HG03457 (cell line): Measurements from ENCODE around the gene WWOX.

Experiments
- ATAC-seq: cut with Tn5 transposase; IDR thresholded peaks from one replicate; pipeline ENCODE4 v1.9.1; 2021; ENCODE audit warnings: moderate number of reproducible peaks; ENCODE audit not compliant: unreplicated experiment

WWOX gene

GRCh38 chr16:78633551-78633950 lies 534.1 kb downstream of the WWOX start:
- no peak for ATAC-seq

- no peak for ATAC-seq
Measured at GRCh38 chr16:78635807-78636206, 536.4 kb downstream of the WWOX start.

GRCh38 chr16:78638371-78638770 lies 538.9 kb downstream of the WWOX start:
- no peak for ATAC-seq

- ATAC-seq: no peak
Measured at GRCh38 chr16:78639775-78640174, 540.3 kb downstream of the WWOX start.

GRCh38 chr16:78640886-78641285 lies 541.4 kb downstream of the WWOX start:
- ATAC-seq: no peak

GRCh38 chr16:78641433-78641832 lies 542.0 kb downstream of the WWOX start:
- no peak for ATAC-seq

GRCh38 chr16:78642621-78643285 lies 543.3 kb downstream of the WWOX start:
- no peak for ATAC-seq

GRCh38 chr16:78645657-78646056 lies 546.2 kb downstream of the WWOX start:
- ATAC-seq: no peak

- no peak for ATAC-seq
Measured at GRCh38 chr16:78647019-78647418, 547.6 kb downstream of the WWOX start.

GRCh38 chr16:78647491-78647890 lies 548.0 kb downstream of the WWOX start:
- ATAC-seq: no peak

GRCh38 chr16:78648517-78648916 lies 549.1 kb downstream of the WWOX start:
- ATAC-seq: no peak

GRCh38 chr16:78650339-78651074 lies 551.1 kb downstream of the WWOX start:
- no peak for ATAC-seq

- no peak for ATAC-seq
Measured at GRCh38 chr16:78654929-78655328, 555.5 kb downstream of the WWOX start.

- ATAC-seq: no peak
Measured at GRCh38 chr16:78655331-78656113, 556.1 kb downstream of the WWOX start.

- ATAC-seq: no peak
Measured at GRCh38 chr16:78656887-78657286, 557.4 kb downstream of the WWOX start.

GRCh38 chr16:78659216-78659615 lies 559.8 kb downstream of the WWOX start:
- no peak for ATAC-seq

- no peak for ATAC-seq
Measured at GRCh38 chr16:78659668-78660217, 560.3 kb downstream of the WWOX start.

GRCh38 chr16:78660795-78661194 lies 561.3 kb downstream of the WWOX start:
- no peak for ATAC-seq

- no peak for ATAC-seq
Measured at GRCh38 chr16:78663690-78664089, 564.2 kb downstream of the WWOX start.

- no peak for ATAC-seq
Measured at GRCh38 chr16:78664811-78665772, 565.6 kb downstream of the WWOX start.
